GM18873 (cell line): ENCODE data around the gene RXRA.

Experiments
- ATAC-seq: cut with Tn5 transposase; IDR thresholded peaks from one replicate; pipeline ENCODE4 v1.9.1; 2021; ENCODE audit warnings: mild to moderate bottlenecking, moderate library complexity, moderate number of reproducible peaks; ENCODE audit not compliant: unreplicated experiment, low FRiP score

Gene RXRA

DNA sequence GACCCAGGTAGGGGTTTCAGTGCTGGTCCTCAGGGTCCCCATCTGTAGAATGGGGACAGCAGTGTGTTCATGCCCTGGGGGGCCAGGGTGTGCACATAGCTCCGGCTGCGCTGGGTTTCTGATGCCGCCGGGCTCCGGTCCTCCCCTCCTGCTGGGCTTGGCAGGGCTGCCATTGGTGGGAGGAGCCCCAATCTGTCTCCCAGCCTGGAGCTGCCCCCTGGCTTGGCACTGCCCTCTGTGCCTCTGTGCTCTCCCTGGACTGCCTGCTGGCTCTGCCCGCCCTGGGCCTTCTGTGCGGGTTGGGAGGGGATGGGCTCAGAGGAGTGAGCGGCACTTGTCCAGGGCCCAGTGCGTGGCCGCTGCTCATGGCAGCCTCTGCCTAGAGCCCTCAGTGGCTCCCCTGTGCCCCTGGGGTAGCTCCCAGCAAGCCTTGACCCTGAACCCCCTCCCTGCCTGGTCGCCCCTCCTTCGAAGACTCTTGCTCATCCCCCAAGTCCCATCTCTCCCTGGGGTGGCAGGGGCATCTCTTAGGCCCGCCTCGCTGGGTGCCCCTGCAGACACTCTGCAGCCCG is 35.7 kb downstream of the RXRA start:
- no peak for ATAC-seq

DNA sequence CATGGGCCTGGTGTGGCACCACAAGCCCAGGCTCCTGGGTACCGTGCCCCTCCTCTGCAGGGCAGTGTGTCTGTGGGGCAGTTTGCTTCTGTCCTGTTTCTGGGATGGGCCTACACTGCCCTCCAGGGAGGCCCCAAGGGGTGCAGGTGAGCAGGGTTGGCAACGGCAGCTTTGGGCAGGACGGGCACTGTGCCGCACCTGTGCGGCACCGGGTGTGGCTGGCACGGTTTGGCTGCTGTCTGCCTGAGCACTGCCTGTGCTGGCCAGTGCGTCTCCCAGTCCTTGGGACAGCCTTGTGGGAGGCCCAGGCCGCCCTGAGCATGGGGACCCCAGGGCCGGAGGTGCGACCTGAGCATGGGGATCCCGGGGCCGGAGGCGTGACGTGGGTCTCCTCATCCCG is 37.2 kb downstream of the RXRA start:
- ATAC-seq, result no peak

GRCh38 chr9:134364391-134365114 is 38.3 kb downstream of the RXRA start:
- ATAC-seq, result no peak

GRCh38 chr9:134365115-134365596 is 38.9 kb downstream of the RXRA start:
- ATAC-seq, result no peak

- ATAC-seq, result no peak
Measured at GRCh38 chr9:134365791-134366222, 39.6 kb downstream of the RXRA start.

- no peak for ATAC-seq
Measured at GRCh38 chr9:134366223-134367031, 40.2 kb downstream of the RXRA start.

- no peak for ATAC-seq
Measured at GRCh38 chr9:134367061-134367460, 40.8 kb downstream of the RXRA start.

DNA sequence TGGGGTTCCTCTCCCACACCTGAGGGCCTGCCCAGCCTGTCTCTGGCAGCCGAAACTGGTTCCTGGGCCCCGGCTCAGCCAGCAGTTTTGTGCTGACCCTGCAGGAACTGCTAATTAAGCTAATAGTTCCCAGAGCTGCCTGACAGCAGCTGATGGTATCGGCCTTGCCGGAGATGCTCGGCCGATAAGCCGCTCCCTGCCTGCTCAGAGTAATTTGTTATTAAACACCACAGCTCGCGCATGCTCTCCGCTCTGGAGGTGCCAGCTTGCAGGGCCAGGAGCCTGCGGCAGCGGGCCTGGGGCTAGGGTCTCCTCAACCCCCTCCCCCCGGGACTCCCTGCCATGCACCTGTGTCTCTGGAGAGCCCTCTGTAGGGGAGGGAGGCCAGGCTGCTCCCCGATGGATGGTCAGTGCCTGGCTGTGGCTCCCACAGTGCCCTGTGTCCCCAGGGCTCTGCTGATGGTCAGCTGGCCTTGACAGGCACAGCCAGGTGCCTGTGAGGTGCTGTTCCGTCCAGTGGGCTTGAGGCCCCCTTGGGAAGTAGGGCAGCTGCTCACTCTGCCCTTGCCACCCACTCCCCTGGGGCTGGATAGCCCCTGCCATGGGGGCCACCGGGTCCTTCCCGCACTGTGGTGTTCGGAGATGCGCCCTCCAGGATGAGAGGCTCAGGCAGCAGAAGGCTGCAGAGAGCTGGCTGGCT is 41.7 kb downstream of the RXRA start:
- no peak for ATAC-seq

DNA sequence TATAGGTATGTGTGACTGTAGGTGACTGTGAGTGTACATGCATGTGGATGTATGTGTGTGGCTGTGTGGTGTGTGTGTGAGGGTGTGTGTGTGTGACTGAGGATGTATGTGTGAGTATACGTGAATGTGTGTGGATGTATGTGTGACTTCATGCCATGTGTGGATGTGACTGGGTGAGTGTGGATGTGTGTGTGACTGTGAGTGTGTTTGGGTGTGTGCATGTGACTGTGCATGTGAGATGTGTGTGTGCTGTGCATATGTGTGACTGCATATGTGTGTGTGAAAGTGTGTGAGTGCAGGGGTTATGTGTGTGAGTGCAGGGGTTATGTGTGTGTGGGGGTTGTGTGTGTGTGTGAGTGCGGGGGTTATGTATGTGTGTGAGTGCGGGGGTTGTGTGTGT is 42.3 kb downstream of the RXRA start:
- no peak for ATAC-seq

DNA sequence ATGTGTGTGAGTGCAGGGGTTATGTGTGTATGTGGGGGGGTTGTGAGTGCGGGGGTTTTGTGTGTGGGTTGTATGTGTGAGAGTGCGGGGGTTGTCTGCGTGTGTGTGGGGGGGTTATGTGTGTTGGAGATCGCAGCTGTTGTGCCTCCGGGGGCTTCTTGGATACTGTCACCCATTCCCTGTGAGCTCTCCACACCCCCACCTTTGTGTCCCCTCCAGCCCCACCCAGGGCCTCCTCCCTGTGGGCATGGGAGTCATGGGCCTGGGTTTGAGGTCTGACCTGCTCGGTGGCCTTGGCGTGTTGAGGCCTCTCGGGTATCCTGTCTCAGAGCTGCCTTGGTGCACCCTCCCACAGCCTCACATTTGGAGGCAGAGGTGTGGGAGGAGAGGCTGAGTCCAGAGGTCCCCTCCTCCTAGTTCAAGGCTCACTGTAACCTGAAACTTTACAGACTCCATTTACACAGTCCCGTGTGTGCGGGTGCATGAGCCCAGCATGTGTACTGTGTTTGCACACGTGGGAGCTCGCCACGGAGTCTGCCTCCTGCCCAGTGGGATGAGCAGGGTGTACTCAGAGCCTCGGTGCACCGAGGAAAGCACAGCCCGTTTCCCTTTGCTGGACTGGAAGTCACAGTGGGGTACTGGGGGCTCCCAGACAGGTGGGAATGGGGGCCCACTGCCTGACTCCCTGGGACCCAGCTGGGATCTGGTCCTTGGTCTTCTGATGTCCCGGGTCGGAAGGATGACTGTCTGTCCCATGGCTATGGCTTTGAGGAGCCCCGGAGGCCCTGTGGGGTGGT is 43.4 kb downstream of the RXRA start:
- no peak for ATAC-seq

DNA sequence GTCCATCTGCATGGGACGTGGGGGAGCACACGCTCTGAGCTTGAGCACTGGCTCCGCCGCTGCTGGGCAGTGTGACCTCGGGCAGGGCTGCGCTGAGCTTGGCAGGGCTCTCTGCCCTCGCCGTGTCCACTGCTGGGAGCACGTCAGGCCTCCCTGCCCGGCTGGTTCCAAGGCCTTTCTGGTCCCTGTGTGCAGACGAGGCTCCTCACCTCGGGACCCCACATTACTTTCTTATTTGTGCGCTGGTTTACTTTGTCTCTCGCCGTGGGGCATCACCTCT is 43.9 kb downstream of the RXRA start:
- ATAC-seq, result no peak

- ATAC-seq, result no peak
Measured at GRCh38 chr9:134370638-134371037, 44.4 kb downstream of the RXRA start.

GRCh38 chr9:134371731-134372130 is 45.5 kb downstream of the RXRA start:
- ATAC-seq, result no peak

- ATAC-seq, result no peak
Measured at GRCh38 chr9:134372581-134373267, 46.5 kb downstream of the RXRA start.

- ATAC-seq, result no peak
Measured at GRCh38 chr9:134373269-134373668, 47.0 kb downstream of the RXRA start.

DNA sequence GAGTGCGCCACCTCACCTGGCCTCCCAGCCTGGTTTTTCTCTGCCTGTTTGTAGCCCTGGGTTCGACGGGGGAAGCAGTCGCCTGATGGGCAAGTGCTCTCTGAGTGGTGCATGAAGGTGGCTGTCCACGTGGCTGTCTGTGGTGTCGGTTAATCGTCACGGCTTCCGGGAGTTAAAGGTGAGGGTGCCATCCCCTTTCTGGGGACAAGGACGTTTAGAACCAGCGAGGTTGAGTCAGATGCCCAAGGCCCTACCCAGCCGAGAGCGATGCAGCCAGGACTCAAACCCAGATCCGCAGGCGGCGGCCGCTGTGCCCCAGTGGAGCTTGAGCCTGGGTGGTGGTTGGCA is 47.7 kb downstream of the RXRA start:
- no peak for ATAC-seq

DNA sequence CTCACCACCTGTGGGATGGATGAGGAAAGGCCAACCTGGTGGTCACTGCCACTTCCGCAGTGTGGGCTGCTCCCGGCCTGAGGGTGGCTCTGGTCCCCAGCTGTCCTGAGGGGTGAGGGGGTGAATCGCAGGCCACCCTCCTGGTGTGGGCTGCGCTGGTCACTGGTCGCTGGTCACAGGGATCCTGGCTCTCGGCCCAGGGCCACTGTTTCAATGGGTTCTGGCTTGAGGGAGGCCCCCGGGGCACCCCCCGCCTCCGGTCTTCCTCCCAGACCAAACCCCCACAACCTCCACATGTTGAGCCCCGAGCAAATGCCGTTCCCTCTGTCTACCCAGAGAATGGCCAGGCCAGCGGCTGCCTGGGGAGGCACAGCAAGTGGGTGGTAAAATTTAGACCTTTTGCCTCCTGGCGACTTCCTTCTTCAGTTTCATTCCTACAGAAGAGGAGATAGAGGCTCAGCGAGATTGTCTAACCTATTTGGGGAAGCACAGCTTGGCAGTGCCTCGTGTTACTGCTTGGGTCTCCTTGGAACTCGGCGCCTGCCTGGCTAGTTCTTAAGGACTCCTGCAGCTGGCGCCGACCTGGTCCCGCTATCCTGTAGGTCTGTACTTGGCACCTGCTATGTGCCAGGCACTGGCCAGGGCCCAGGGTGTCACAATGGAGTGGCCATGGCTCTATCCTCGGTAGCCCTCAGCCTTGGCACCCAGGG is 48.2 kb downstream of the RXRA start:
- no peak for ATAC-seq

GRCh38 chr9:134375011-134375390 is 48.7 kb downstream of the RXRA start:
- ATAC-seq, result no peak
